Right lobe of liver (tissue), 6 donors: ENCODE data around the gene LCMT2. TPM values are rescaled to one million over a fixed set of nuclear protein-coding genes. Genes with fewer than 3 reads are reported as not detected.

Experiments
- ATAC-seq, 4 donors: fragments of 200-7000 bp; cut with Tn5 transposase; one replicate each; pipeline ENCODE4 v1.9.1; 2020; ENCODE audit warnings: mild to moderate bottlenecking in 4 of 4, moderate library complexity in 4 of 4
- DNase-seq, 3 donors: peaks; one replicate each; pipeline ENCODE4 v3.0.0-alpha.2; 2020
- H3K27ac ChIP-seq, 3 donors: fragments of 200-600 bp; one replicate each; pipeline ENCODE4 v1.8.0; 2022
- H3K27me3 ChIP-seq, 2 donors: fragments of 200-600 bp; one replicate each; pipeline ENCODE4 v1.8.0; 2022
- H3K36me3 ChIP-seq, 4 donors: fragments of 200-600 bp; sonication (generic) in 1 of 4; one replicate each; pipeline versions ENCODE4 v1.5.1 to v1.8.0; 2017 to 2022; ENCODE audit warnings: control low read depth in 1 of 4
- H3K4me1 ChIP-seq, 4 donors: fragments of 200-600 bp; sonication (generic) in 1 of 4; one replicate each; pipeline versions ENCODE4 v1.5.1 to v1.8.0; 2017 to 2022; ENCODE audit warnings: control low read depth in 1 of 4
- H3K4me3 ChIP-seq, 3 donors: fragments of 200-600 bp; one replicate each; pipeline ENCODE4 v1.8.0; 2022
- H3K9me3 ChIP-seq, 4 donors: fragments of 200-600 bp; sonication (generic) in 1 of 4; one replicate each; pipeline versions ENCODE4 v1.5.1 to v1.8.0; 2017 to 2022; ENCODE audit warnings: control low read depth in 1 of 4
- CTCF ChIP-seq, 4 donors: fragments of 200-600 bp in 3 of 4; fragments of 450-650 bp in 1 of 4; IDR thresholded peaks; one replicate each; pipeline versions ENCODE4 v1.5.1 to v1.8.0; 2016 to 2022; ENCODE audit warnings: antibody characterized with exemption in 4 of 4, mild to moderate bottlenecking in 2 of 4
- POLR2A ChIP-seq: fragments of 450-650 bp; IDR thresholded peaks from one replicate; pipeline ENCODE4 v1.6.1; 2017; ENCODE audit warnings: antibody characterized with exemption, mild to moderate bottlenecking
- WGBS: methylation state at CpG from one replicate; pipeline ENCODE4 v1.1.6; 2018; ENCODE audit warnings: low coverage, low lambda C conversion rate; ENCODE audit not compliant: insufficient coverage; ENCODE audit errors: missing lambda C conversion rate; 5-methylcytosine and 5-hydroxymethylcytosine counted together
- intact Hi-C, 2 donors: fragments of 100-400 bp; cut with DNase I; formaldehyde crosslinking; loops; one replicate each; pipeline versions ENCODE4 v1.11.2 to v1.14.1; 2022
- total RNA-seq, 6 experiments: library from RNA; depleted of rRNA in 2 of 6; stranded (reverse); fragments of >200 nt in 2 of 6; fragmentation: NEBNext Ultra II Directional in 3 of 6; extraction: Animal tissue kit (Norgen Biotek cat#: 25700) in 3 of 6; gene quantifications; one replicate each; pipeline versions ENCODE4 v1.1.0 to v1.2.4, GENCODE V29; 2016 to 2023
- donor health status: DM: no; HTN: yes; CAD: no.
- donor health status: DM: no; HTN: no; CAD: no.
- donor health status: DM: no; HTN: no; CAD: no.
- donor health status: DM: no; HTN: yes; CAD: no.
- donor health status: DM: no; HTN: yes; CAD: no.

LCMT2 gene
- total RNA-seq, 6 experiments from 2014 or later, result 2.9 to 4.9 (median 3.9) TPM

GRCh38 chr15:43347114-43347513 lies 16.7 kb upstream of the LCMT2 start:
- DNase-seq, result no peak
- ATAC-seq, result no peak
- Histone ChIP-seq H3K27me3 (no peaks in the 10 kb centered on the region), H3K9me3 (no peaks in the 10 kb centered on the region), H3K36me3 (peaks cover 0 to 38% (median 9%) of the 10 kb centered on the region in 4 donors), H3K27ac (no peak overlapping the region), H3K4me3 (no peak overlapping the region), H3K4me1 (peaks cover 0 to 6% (median 0%) of the 10 kb centered on the region in 4 donors)
- TF ChIP-seq CTCF (IDR thresholded peaks at IDR 0.05) (no peak), POLR2A (no peak)
- WGBS, result 89% methylated on average over 3 of the region's 3 CpGs
- intact Hi-C loops, result no loop called here

GRCh38 chr15:43346305-43346704 lies 15.9 kb upstream of the LCMT2 start:
- H3K9me3 ChIP-seq, result no peaks in the 10 kb centered on the region
- H3K27me3 ChIP-seq, result no peaks in the 10 kb centered on the region
- TF ChIP-seq CTCF (IDR thresholded peaks at IDR 0.05) (no peak), POLR2A (no peak)
- WGBS, result 92% methylated on average over 1 of the region's 2 CpGs
- no peak overlapping the region for H3K4me3 ChIP-seq
- no peak for ATAC-seq
- no peak for DNase-seq
- intact Hi-C loops, result no loop called here
- peaks cover 0 to 32% (median 9%) of the 10 kb centered on the region in 4 donors for H3K36me3 ChIP-seq
- no peak overlapping the region for H3K27ac ChIP-seq
- H3K4me1 ChIP-seq, result peaks cover 0 to 9% (median 0%) of the 10 kb centered on the region in 4 donors

- no peaks in the 10 kb centered on the region for H3K9me3 ChIP-seq
- ATAC-seq (no peak), DNase-seq (no peak)
- peaks cover 0 to 7% (median 0%) of the 10 kb centered on the region in 4 donors for H3K36me3 ChIP-seq
- no peaks in the 10 kb centered on the region for H3K27me3 ChIP-seq
- peak overlapping the region; percentile 69 to 86 (median 82) for H3K27ac ChIP-seq
- TF ChIP-seq POLR2A, result no peak
- no peak for TF ChIP-seq CTCF (IDR thresholded peaks at IDR 0.05)
- intact Hi-C loops, result no loop called here
- WGBS, result 0% methylated on average over 7 of the region's 7 CpGs
- peak overlapping the region; percentile 67 to 68 (median 68) for H3K4me3 ChIP-seq
- H3K4me1 ChIP-seq, result peaks cover 0 to 11% (median 5%) of the 10 kb centered on the region in 4 donors
These were observed 361 bp upstream of the LCMT2 start for GRCh38 chr15:43330780-43331087.

- peak overlapping the region; percentile 69 to 86 (median 82) for H3K27ac ChIP-seq
- 21% methylated on average over 29 of the region's 38 CpGs for WGBS
- H3K4me1 ChIP-seq, result peaks cover 0 to 11% (median 5%) of the 10 kb centered on the region in 4 donors
- DNase-seq (peak in 1 of 3 donors; percentile 26), ATAC-seq (peak in 1 of 4 donors; percentile 2)
- no peaks in the 10 kb centered on the region for H3K27me3 ChIP-seq
- H3K4me3 ChIP-seq, result peak overlapping the region; percentile 67 to 68 (median 68)
- no peaks in the 10 kb centered on the region for H3K36me3 ChIP-seq
- no peaks in the 10 kb centered on the region for H3K9me3 ChIP-seq
- no peak for TF ChIP-seq POLR2A
- no peak for TF ChIP-seq CTCF (IDR thresholded peaks at IDR 0.05)
- intact Hi-C loops, result no loop called here
These were observed 985 bp downstream of the LCMT2 start for GRCh38 chr15:43329217-43329959.
